ENCODE measurements around the gene ATP6AP1.

ATP6AP1 gene

DNA sequence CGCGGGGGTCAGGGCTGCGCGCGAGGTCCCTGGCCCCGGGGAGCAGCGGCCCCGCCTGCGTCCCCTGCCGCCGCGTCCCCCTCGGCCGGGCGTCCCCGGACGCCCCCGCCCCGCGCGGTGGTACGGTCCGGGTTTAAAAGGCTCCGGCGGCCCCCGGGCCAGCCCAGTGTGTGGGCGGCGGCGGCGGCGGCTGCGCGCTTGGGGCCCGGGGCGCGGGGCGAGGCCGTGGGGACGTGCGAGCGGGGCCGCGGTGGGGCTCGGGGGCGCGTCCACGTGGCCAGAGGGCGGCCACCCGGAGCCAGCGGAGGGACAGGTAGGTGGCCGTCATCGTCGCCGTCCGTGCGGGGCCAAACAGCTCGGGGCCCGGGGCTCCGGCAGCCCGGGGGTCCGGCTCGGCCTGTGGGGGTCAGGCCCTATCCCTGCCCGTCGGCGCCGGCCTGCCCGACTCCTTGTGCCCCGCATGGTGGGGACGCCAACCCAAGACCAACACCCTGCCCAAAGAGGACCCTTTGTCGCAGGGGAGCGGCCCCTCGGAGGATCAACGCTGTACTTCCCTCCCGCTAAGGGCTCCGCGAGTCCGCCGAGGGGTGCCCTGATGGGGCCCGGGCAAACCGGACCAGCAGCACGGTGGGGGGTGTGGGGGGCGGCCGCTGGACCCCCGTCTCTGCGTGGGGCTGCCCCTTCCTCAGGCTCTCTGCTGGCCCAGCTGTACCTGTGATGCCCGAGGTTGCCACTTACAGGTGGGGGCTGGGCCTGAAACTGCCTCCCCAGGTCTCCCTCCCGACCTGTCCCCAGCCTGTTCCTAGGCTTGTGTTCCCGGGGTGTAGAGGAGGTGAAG, 29.9 kb downstream of the ATP6AP1 start, which contains the start of gene PLXNA3 (continued):
- TF ChIP-seq ZNF366 (tag by site-specific recombination; conservative IDR thresholded peaks at IDR 0.05) (no peak), OSR2 (tag by site-specific recombination; IDR thresholded peaks at IDR 0.05) (no peak), ZNF621 (tag by site-specific recombination; IDR thresholded peaks at IDR 0.05) (no peak), MYNN (tag by site-specific recombination; IDR thresholded peaks at IDR 0.05; ENCODE audit: borderline replicate concordance) (no peak), ZNF266 (tag by site-specific recombination; IDR thresholded peaks at IDR 0.05; ENCODE audit: low read depth) (no peak), ZNF792 (tag by site-specific recombination; IDR thresholded peaks at IDR 0.05) (no peak), GLIS2 (tag by site-specific recombination; IDR thresholded peaks at IDR 0.05) (peak; percentile 93), PRDM1 (tag by site-specific recombination; IDR thresholded peaks at IDR 0.05) (no peak), ZNF211 (tag by site-specific recombination; IDR thresholded peaks at IDR 0.05; ENCODE audit: low read depth) (no peak), ZNF133 (tag by site-specific recombination; IDR thresholded peaks at IDR 0.05) (no peak), SCRT2 (tag by site-specific recombination; IDR thresholded peaks at IDR 0.05) (peak; percentile 90), ZIC2 (tag by site-specific recombination; IDR thresholded peaks at IDR 0.05) (peak; percentile 34; the same call in 1 of the 2 replicates), ZNF19 (tag by site-specific recombination; IDR thresholded peaks at IDR 0.05; ENCODE audit: low read depth) (no peak), KLF8 (tag by site-specific recombination; IDR thresholded peaks at IDR 0.05) (no peak), ZBTB8A (tag by site-specific recombination; IDR thresholded peaks at IDR 0.05) (0 out of 2 replicates have a peak, but pooled peaks have one; percentile 11), ZNF843 (tag by site-specific recombination; IDR thresholded peaks at IDR 0.05) (no peak)
- TF ChIP-seq, protein P1, sequence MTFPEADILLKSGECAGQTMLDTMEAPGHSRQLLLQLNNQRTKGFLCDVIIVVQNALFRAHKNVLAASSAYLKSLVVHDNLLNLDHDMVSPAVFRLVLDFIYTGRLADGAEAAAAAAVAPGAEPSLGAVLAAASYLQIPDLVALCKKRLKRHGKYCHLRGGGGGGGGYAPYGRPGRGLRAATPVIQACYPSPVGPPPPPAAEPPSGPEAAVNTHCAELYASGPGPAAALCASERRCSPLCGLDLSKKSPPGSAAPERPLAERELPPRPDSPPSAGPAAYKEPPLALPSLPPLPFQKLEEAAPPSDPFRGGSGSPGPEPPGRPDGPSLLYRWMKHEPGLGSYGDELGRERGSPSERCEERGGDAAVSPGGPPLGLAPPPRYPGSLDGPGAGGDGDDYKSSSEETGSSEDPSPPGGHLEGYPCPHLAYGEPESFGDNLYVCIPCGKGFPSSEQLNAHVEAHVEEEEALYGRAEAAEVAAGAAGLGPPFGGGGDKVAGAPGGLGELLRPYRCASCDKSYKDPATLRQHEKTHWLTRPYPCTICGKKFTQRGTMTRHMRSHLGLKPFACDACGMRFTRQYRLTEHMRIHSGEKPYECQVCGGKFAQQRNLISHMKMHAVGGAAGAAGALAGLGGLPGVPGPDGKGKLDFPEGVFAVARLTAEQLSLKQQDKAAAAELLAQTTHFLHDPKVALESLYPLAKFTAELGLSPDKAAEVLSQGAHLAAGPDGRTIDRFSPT (tag by site-specific recombination; IDR thresholded peaks at IDR 0.05): peak; percentile 74
- TF ChIP-seq, protein P2, sequence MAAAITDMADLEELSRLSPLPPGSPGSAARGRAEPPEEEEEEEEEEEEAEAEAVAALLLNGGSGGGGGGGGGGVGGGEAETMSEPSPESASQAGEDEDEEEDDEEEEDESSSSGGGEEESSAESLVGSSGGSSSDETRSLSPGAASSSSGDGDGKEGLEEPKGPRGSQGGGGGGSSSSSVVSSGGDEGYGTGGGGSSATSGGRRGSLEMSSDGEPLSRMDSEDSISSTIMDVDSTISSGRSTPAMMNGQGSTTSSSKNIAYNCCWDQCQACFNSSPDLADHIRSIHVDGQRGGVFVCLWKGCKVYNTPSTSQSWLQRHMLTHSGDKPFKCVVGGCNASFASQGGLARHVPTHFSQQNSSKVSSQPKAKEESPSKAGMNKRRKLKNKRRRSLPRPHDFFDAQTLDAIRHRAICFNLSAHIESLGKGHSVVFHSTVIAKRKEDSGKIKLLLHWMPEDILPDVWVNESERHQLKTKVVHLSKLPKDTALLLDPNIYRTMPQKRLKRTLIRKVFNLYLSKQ (tag by site-specific recombination; IDR thresholded peaks at IDR 0.05; ENCODE audit: borderline replicate concordance): no peak
- TF ChIP-seq, protein P3, sequence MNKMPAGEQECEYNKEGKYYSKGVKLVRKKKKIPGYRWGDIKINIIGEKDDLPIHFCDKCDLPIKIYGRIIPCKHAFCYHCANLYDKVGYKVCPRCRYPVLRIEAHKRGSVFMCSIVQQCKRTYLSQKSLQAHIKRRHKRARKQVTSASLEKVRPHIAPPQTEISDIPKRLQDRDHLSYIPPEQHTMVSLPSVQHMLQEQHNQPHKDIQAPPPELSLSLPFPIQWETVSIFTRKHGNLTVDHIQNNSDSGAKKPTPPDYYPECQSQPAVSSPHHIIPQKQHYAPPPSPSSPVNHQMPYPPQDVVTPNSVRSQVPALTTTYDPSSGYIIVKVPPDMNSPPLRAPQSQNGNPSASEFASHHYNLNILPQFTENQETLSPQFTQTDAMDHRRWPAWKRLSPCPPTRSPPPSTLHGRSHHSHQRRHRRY (tag by site-specific recombination; IDR thresholded peaks at IDR 0.05): no peak
- TF ChIP-seq, protein P4, sequence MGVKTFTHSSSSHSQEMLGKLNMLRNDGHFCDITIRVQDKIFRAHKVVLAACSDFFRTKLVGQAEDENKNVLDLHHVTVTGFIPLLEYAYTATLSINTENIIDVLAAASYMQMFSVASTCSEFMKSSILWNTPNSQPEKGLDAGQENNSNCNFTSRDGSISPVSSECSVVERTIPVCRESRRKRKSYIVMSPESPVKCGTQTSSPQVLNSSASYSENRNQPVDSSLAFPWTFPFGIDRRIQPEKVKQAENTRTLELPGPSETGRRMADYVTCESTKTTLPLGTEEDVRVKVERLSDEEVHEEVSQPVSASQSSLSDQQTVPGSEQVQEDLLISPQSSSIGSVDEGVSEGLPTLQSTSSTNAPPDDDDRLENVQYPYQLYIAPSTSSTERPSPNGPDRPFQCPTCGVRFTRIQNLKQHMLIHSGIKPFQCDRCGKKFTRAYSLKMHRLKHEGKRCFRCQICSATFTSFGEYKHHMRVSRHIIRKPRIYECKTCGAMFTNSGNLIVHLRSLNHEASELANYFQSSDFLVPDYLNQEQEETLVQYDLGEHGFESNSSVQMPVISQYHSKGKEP (tag by site-specific recombination; IDR thresholded peaks at IDR 0.05): no peak
- TF ChIP-seq, protein P5, sequence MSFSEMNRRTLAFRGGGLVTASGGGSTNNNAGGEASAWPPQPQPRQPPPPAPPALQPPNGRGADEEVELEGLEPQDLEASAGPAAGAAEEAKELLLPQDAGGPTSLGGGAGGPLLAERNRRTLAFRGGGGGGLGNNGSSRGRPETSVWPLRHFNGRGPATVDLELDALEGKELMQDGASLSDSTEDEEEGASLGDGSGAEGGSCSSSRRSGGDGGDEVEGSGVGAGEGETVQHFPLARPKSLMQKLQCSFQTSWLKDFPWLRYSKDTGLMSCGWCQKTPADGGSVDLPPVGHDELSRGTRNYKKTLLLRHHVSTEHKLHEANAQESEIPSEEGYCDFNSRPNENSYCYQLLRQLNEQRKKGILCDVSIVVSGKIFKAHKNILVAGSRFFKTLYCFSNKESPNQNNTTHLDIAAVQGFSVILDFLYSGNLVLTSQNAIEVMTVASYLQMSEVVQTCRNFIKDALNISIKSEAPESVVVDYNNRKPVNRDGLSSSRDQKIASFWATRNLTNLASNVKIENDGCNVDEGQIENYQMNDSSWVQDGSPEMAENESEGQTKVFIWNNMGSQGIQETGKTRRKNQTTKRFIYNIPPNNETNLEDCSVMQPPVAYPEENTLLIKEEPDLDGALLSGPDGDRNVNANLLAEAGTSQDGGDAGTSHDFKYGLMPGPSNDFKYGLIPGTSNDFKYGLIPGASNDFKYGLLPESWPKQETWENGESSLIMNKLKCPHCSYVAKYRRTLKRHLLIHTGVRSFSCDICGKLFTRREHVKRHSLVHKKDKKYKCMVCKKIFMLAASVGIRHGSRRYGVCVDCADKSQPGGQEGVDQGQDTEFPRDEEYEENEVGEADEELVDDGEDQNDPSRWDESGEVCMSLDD (tag by site-specific recombination; IDR thresholded peaks at IDR 0.05): peak; percentile 78; the same call in 1 of the 2 replicates
- TF ChIP-seq, protein P6, sequence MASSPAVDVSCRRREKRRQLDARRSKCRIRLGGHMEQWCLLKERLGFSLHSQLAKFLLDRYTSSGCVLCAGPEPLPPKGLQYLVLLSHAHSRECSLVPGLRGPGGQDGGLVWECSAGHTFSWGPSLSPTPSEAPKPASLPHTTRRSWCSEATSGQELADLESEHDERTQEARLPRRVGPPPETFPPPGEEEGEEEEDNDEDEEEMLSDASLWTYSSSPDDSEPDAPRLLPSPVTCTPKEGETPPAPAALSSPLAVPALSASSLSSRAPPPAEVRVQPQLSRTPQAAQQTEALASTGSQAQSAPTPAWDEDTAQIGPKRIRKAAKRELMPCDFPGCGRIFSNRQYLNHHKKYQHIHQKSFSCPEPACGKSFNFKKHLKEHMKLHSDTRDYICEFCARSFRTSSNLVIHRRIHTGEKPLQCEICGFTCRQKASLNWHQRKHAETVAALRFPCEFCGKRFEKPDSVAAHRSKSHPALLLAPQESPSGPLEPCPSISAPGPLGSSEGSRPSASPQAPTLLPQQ (tag by site-specific recombination; IDR thresholded peaks at IDR 0.05): no peak
- TF ChIP-seq, protein P7, sequence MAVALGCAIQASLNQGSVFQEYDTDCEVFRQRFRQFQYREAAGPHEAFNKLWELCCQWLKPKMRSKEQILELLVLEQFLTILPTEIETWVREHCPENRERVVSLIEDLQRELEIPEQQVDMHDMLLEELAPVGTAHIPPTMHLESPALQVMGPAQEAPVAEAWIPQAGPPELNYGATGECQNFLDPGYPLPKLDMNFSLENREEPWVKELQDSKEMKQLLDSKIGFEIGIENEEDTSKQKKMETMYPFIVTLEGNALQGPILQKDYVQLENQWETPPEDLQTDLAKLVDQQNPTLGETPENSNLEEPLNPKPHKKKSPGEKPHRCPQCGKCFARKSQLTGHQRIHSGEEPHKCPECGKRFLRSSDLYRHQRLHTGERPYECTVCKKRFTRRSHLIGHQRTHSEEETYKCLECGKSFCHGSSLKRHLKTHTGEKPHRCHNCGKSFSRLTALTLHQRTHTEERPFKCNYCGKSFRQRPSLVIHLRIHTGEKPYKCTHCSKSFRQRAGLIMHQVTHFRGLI (tag by site-specific recombination; IDR thresholded peaks at IDR 0.05): no peak
- TF ChIP-seq, protein P8, sequence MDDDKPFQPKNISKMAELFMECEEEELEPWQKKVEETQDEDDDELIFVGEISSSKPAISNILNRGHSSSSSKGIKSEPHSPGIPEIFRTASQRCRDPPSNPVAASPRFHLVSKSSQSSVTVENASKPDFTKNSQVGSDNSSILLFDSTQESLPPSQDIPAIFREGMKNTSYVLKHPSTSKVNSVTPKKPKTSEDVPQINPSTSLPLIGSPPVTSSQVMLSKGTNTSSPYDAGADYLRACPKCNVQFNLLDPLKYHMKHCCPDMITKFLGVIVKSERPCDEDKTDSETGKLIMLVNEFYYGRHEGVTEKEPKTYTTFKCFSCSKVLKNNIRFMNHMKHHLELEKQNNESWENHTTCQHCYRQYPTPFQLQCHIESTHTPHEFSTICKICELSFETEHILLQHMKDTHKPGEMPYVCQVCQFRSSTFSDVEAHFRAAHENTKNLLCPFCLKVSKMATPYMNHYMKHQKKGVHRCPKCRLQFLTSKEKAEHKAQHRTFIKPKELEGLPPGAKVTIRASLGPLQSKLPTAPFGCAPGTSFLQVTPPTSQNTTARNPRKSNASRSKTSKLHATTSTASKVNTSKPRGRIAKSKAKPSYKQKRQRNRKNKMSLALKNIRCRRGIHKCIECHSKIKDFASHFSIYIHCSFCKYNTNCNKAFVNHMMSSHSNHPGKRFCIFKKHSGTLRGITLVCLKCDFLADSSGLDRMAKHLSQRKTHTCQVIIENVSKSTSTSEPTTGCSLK (tag by site-specific recombination; IDR thresholded peaks at IDR 0.05): no peak
